CD4-positive, alpha-beta T cell (primary cell): ENCODE results near the gene NOP53. TPM values are rescaled to one million over a fixed set of nuclear protein-coding genes. Genes with fewer than 3 reads are reported as not detected.

ENCODE experiments used
- ATAC-seq: fragments of 200-7000 bp; cut with Tn5 transposase; one replicate; pipeline ENCODE4 v1.10.0; 2022; ENCODE audit warnings: mild to moderate bottlenecking; ENCODE audit not compliant: poor library complexity
- CTCF ChIA-PET: fragments of 350-600 bp; sonication (Branson Sonifier 250); formaldehyde crosslinking; loops from one replicate; lab custom pipeline; 2021; ENCODE audit warnings: antibody characterized with exemption, inconsistent platforms; lab: Charles Lee
- POLR2A ChIA-PET: fragments of 350-600 bp; sonication (Branson Sonifier 250); formaldehyde crosslinking; loops from one replicate; lab custom pipeline; 2021; ENCODE audit warnings: antibody characterized with exemption, inconsistent platforms; lab: Charles Lee
- DNase-seq, 14 experiments: peaks; one replicate each; pipeline ENCODE4 v3.0.0-alpha.2; 2013 to 2020; ENCODE audit warnings: mixed read lengths in 2 of 14
- H3K27ac ChIP-seq, 2 donors: one replicate each; pipeline versions ENCODE4 v1.5.1 to v1.7.0; 2013; ENCODE audit warnings: low read length in 2 of 2, low read depth in 1 of 2, mild to moderate bottlenecking in 1 of 2
- H3K27me3 ChIP-seq, 2 experiments: 1 replicate in 1 of 2; 2 replicates in 1 of 2; pipeline versions ENCODE4 v1.6.1 to v1.7.0; 2013; ENCODE audit warnings: low read length in 2 of 2, control low read depth in 1 of 2, mild to moderate bottlenecking in 1 of 2, moderate library complexity in 1 of 2; ENCODE audit not compliant: insufficient read depth in 2 of 2, control insufficient read depth in 1 of 2
- H3K36me3 ChIP-seq: one replicate; pipeline ENCODE4 v1.6.1; 2013; ENCODE audit warnings: low read length, control low read depth; ENCODE audit not compliant: insufficient read depth
- H3K4me1 ChIP-seq: one replicate; pipeline ENCODE4 v1.6.1; 2013; ENCODE audit warnings: low read length, control low read depth; ENCODE audit not compliant: insufficient read depth
- H3K4me3 ChIP-seq: one replicate; pipeline ENCODE4 v1.5.1; 2013; ENCODE audit warnings: mild to moderate bottlenecking, low read length, moderate library complexity
- H3K9me3 ChIP-seq, 2 experiments: 1 replicate in 1 of 2; 2 replicates in 1 of 2; pipeline versions ENCODE4 v1.6.1 to v1.7.0; 2013; ENCODE audit warnings: low read length in 2 of 2, mild to moderate bottlenecking in 2 of 2, control low read depth in 1 of 2, moderate library complexity in 1 of 2; ENCODE audit not compliant: control insufficient read depth in 1 of 2, insufficient read depth in 1 of 2
- H3K27ac Mint-ChIP-seq: one replicate; pipeline ENCODE4 v1.8.0; 2020; ENCODE audit warnings: mixed read lengths
- H3K27me3 Mint-ChIP-seq: one replicate; pipeline ENCODE4 v1.8.0; 2021; ENCODE audit warnings: mixed read lengths
- H3K36me3 Mint-ChIP-seq: one replicate; pipeline ENCODE4 v1.8.0; 2021; ENCODE audit warnings: low read depth, mixed read lengths
- H3K4me1 Mint-ChIP-seq: one replicate; pipeline ENCODE4 v1.8.0; 2021; ENCODE audit warnings: low read depth, mixed read lengths
- H3K4me3 Mint-ChIP-seq: one replicate; pipeline ENCODE4 v1.8.0; 2020; ENCODE audit warnings: mild to moderate bottlenecking, mixed read lengths
- H3K9me3 Mint-ChIP-seq: one replicate; pipeline ENCODE4 v1.8.0; 2020; ENCODE audit warnings: mixed read lengths
- intact Hi-C, 2 experiments: fragments of 100-400 bp; cut with DNase I in 1 of 2; cut with micrococcal nuclease in 1 of 2; formaldehyde crosslinking; loops; one replicate each; pipeline versions ENCODE4 v1.15.1 to v1.9.0; 2023 to 2025; cut with DNase I, micrococcal nuclease
- polyA plus RNA-seq, 2 donors: library from polyadenylated mRNA; unstranded; fragments of 120-200 nt; gene quantifications; one replicate each; pipeline ENCODE4 v1.2.1, GENCODE V29; 2013
- total RNA-seq, 174 experiments: library from RNA in 2 of 174; stranded (reverse) in 2 of 174; gene quantifications; one replicate each; pipeline ENCODE4 v1.2.3 and lab custom pipeline; 2021 to 2026
- TF ChIP-seq, protein P1 (sequence below): fragments of 200-600 bp; IDR thresholded peaks from one replicate; pipeline ENCODE4 v1.8.0; 2022; ENCODE audit warnings: antibody characterized with exemption, mild to moderate bottlenecking

NOP53 gene
- total RNA-seq = 1,000 to 10,000 TPM; 1,074 to 1,154 TPM
- polyA plus RNA-seq (2013, experiment 1 of 2) = 1,315 TPM
- polyA plus RNA-seq (2013, experiment 2 of 2) = 1,262 TPM
- 130 to 1,092 (median 549) reads per million in 172 experiments for total RNA-seq (lab: John Stamatoyannopoulos, UW)

DNA sequence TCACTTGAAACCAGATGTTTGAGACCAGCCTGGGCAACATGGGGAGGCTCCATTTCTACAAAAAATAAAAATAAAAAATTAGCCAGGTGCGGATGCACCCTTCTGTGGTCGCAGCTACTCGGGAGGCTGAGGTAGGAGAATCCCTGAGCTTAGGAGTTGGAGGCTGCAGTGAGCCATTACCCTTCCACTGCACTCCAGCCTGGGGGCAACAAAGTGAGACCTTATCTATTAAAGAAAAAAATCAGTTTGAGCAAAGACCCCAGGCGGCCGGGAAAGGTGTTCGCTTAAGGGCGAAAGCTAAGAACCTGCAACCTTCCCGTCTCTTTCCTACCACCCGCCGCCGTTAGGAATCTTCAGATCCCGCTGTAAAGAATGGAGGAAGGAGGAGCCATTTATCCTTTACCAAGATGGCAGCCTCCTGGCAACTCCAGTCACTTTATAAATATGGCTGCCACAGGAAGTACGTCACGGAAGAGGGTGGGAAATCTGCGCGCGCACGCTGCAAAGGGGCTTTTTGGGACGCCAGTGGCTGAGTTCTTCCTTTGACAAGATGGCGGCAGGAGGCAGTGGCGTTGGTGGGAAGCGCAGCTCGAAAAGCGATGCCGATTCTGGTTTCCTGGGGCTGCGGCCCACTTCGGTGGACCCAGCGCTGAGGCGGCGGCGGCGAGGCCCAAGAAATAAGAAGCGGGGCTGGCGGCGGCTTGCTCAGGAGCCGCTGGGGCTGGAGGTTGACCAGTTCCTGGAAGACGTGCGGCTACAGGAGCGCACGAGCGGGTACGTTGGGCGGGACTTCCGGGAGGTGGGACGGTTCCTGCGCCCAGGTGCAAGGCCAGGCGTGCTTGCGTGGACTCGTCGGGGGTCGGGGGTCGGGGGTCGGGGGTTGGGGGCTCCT, at the start of gene NOP53:
NOP53 (plus strand) TSS at position 537 of the 892 bp plus-strand sequence; CDS start at position 551, 14 bp downstream.
- intact Hi-C loops = loop anchor here in 1 of 2 experiments (1.0 to 2.0 kb wide), 3 partner anchors 136 to 396 kb away; partner anchors contain the start of genes BICRA, DHX34 and KPTN
- peaks cover 66% of the 10 kb centered on the region for H3K4me1 ChIP-seq
- peaks cover 39% of the 10 kb centered on the region for H3K4me1 Mint-ChIP-seq
- H3K9me3 ChIP-seq = no peaks in the 10 kb centered on the region
- no peaks in the 10 kb centered on the region for H3K9me3 Mint-ChIP-seq
- ATAC-seq = peak; percentile 80
- peaks cover 36% of the 10 kb centered on the region for H3K36me3 Mint-ChIP-seq
- H3K27ac ChIP-seq = peak within 1 kb of the TSS; percentile 93 to 98
- peak within 1 kb of the TSS; percentile 98 for H3K4me3 Mint-ChIP-seq
- TF ChIP-seq, protein P1, sequence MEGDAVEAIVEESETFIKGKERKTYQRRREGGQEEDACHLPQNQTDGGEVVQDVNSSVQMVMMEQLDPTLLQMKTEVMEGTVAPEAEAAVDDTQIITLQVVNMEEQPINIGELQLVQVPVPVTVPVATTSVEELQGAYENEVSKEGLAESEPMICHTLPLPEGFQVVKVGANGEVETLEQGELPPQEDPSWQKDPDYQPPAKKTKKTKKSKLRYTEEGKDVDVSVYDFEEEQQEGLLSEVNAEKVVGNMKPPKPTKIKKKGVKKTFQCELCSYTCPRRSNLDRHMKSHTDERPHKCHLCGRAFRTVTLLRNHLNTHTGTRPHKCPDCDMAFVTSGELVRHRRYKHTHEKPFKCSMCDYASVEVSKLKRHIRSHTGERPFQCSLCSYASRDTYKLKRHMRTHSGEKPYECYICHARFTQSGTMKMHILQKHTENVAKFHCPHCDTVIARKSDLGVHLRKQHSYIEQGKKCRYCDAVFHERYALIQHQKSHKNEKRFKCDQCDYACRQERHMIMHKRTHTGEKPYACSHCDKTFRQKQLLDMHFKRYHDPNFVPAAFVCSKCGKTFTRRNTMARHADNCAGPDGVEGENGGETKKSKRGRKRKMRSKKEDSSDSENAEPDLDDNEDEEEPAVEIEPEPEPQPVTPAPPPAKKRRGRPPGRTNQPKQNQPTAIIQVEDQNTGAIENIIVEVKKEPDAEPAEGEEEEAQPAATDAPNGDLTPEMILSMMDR = no peak
- H3K27me3 Mint-ChIP-seq = no peaks in the 10 kb centered on the region
- peak within 1 kb of the TSS; percentile 59 for H3K4me3 ChIP-seq
- DNase-seq = peak; percentile 94 to 99 (median 97)
- ChIA-PET POLR2A (interaction anchor here (0.6 to 2.8 kb wide), 13 partner anchors 11 to 632 kb away, joined by 3 to 10 read pairs (median 5); partner anchors contain the start of genes DHX34, KPTN and ZC3H4), CTCF (interaction anchor here (1.6 to 2.2 kb wide), 3 partner anchors 32 to 230 kb away, joined by 3 to 9 read pairs (median 9); partner anchors contain the start of genes EHD2 and NAPA)
- peaks cover 28% of the 10 kb centered on the region for H3K36me3 ChIP-seq
- no peaks in the 10 kb centered on the region for H3K27me3 ChIP-seq
- peak within 1 kb of the TSS; percentile 94 for H3K27ac Mint-ChIP-seq

DNA sequence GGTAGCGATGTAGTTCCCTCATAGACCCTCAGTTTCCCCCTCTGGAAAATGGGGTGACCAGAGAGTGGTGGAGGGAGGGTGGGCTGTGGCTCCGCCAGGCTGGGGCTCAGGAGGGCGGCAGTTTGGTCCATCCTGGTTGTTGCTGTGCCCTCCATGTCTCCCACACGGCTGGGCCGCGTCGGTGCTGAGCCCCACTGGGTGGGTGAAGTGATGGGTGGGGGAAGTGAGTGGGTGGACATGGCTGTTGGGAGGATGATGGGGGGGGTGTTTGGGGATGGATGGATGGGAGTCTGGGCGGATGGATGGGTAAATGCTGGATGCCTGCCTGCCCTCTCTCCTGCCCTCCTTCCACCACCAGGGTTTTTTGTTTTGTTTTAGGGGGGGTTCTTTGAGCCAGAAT, 48.7 kb upstream of the NOP53 start:
- no peaks in the 10 kb centered on the region for H3K9me3 ChIP-seq
- Mint-ChIP-seq H3K4me3 (no peak overlapping the region), H3K9me3 (no peaks in the 10 kb centered on the region), H3K4me1 (peaks cover 4% of the 10 kb centered on the region), H3K36me3 (peaks cover 45% of the 10 kb centered on the region), H3K27me3 (no peaks in the 10 kb centered on the region), H3K27ac (no peak overlapping the region)
- POLR2A ChIA-PET = no interaction called here
- DNase-seq = no peak
- no peak overlapping the region for H3K27ac ChIP-seq
- H3K27me3 ChIP-seq = no peaks in the 10 kb centered on the region
- CTCF ChIA-PET = interaction anchor here (0.8 kb wide), 1 partner anchor 260 kb away, joined by 3 read pairs; no protein-coding TSS in a partner anchor
- H3K4me1 ChIP-seq = peaks cover 6% of the 10 kb centered on the region
- ATAC-seq = no peak
- peaks cover 47% of the 10 kb centered on the region for H3K36me3 ChIP-seq
- intact Hi-C loops = loop anchor here in 1 of 2 experiments (5.0 kb wide), 2 partner anchors 84 to 179 kb away; partner anchors contain the start of gene NAPA
- H3K4me3 ChIP-seq = no peak overlapping the region
- TF ChIP-seq, protein P1 = no peak

DNA sequence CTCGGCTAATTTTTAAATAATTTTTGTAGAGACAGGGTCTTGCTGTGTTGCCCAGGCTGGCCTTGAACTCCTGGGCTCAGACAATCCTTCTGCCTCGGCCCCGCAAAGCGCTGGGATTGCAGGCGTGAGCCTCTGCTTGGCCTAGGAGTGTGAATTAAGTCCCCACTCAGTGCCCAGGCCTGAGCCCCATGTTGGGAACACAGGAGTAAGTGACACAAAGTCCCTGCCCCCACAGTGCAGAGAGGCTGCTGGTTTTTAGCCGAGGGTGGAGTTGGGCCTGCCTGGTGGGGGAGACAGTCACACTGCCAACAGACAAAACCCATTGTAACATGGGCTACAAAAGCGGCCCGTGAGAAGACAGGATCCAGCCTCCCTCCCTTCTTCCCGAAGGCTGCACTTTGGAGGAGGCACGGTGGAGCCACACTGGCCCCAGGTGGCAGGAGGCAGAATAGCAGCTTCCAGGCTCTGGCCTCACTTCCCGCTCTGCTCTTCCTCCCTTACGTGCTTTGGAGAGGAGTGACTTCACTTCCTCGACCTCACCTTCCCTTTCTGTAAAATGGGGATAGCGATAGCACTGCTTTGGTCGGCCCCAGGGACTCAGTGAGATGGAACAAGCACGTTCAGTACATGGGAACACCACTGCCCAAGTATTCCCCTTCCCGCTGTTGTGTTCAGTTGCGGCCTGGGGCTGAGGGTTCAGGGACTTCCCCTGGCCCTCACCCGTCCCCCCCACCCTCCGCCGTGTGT, 47.3 kb upstream of the NOP53 start:
- Histone ChIP-seq H3K4me1 (peaks cover 6% of the 10 kb centered on the region), H3K36me3 (peaks cover 45% of the 10 kb centered on the region), H3K4me3 (no peak overlapping the region), H3K27ac (no peak overlapping the region), H3K9me3 (no peaks in the 10 kb centered on the region), H3K27me3 (no peaks in the 10 kb centered on the region)
- Mint-ChIP-seq H3K4me1 (peaks cover 4% of the 10 kb centered on the region), H3K27me3 (no peaks in the 10 kb centered on the region), H3K27ac (no peak overlapping the region), H3K9me3 (no peaks in the 10 kb centered on the region), H3K36me3 (peaks cover 41% of the 10 kb centered on the region), H3K4me3 (no peak overlapping the region)
- DNase-seq = peak; percentile 16 to 75 (median 42)
- ChIA-PET CTCF (interaction anchor here (0.8 to 4.4 kb wide), 10 partner anchors 9 to 349 kb away, joined by 3 to 50 read pairs (median 4); partner anchors contain the start of genes DHX34, EHD2 and NAPA), POLR2A (interaction anchor here (1.1 to 2.1 kb wide), 2 partner anchors 182 to 261 kb away, joined by 5 read pairs; no protein-coding TSS in a partner anchor)
- intact Hi-C loops = loop anchor here (1.0 to 5.0 kb wide), 5 partner anchors 86 to 402 kb away; partner anchors contain the start of gene NAPA (in 2 of the 2)
- ATAC-seq = peak; percentile 77
- TF ChIP-seq, protein P1 = peak; percentile 86
